Cardiac muscle cell (in vitro differentiated cells and primary cell): ENCODE data around the gene PLCB2. TPM values are rescaled to one million over a fixed set of nuclear protein-coding genes. Genes with fewer than 3 reads are reported as not detected.

Experiments used
- DNase-seq, 2 donors: peaks; one replicate each; pipeline versions ENCODE4 v3.0.0 to v3.0.0-alpha.2; 2010 to 2017; ENCODE audit warnings: low read depth in 1 of 2, low spot score in 1 of 2
- H3K27ac ChIP-seq: fragments of 200-600 bp; sonication (generic); 2 replicates; pipeline ENCODE4 v1.5.1; 2016
- H3K27me3 ChIP-seq: fragments of 200-600 bp; sonication (generic); 2 replicates; pipeline ENCODE4 v1.6.0; 2016; ENCODE audit warnings: control low read depth
- H3K36me3 ChIP-seq: fragments of 200-600 bp; sonication (generic); 2 replicates; pipeline ENCODE4 v1.5.1; 2016; ENCODE audit warnings: control low read depth
- H3K4me1 ChIP-seq: fragments of 200-600 bp; sonication (generic); 2 replicates; pipeline ENCODE4 v1.8.1; 2017; ENCODE audit warnings: low read depth, mild to moderate bottlenecking, mixed run types
- H3K4me3 ChIP-seq: fragments of 200-600 bp; sonication (generic); 2 replicates; pipeline ENCODE4 v1.5.1; 2016; ENCODE audit warnings: mild to moderate bottlenecking
- H3K9me3 ChIP-seq: fragments of 200-600 bp; sonication (generic); 2 replicates; pipeline ENCODE4 v1.5.1; 2017; ENCODE audit warnings: low read depth, mild to moderate bottlenecking, control low read depth
- polyA plus RNA-seq: library from polyadenylated mRNA; unstranded; fragments of >200 nt; fragmentation: Nextera tagmentation; extraction: Ambion mirVana; gene quantifications from 2 replicates; pipeline ENCODE4 v1.2.1, GENCODE V29; 2016
- total RNA-seq: library from RNA; depleted of rRNA; stranded (reverse); fragments of >200 nt; gene quantifications from 2 replicates; pipeline ENCODE4 v1.2.3, GENCODE V29; 2016
- TF ChIP-seq, protein P1 (sequence below): IDR thresholded peaks from 2 replicates; pipeline ENCODE4 v1.5.1; 2012; ENCODE audit warnings: low read depth, mild to moderate bottlenecking, low read length

Gene PLCB2
- total and polyA plus RNA-seq, 2 experiments from 2014 or later, result 28.3 to 41.2 TPM

GRCh38 chr15:40320931-40321371, 13.2 kb upstream of the PLCB2 start:
- H3K4me3 ChIP-seq, result no peak overlapping the region
- H3K4me1 ChIP-seq, result peaks cover 29% of the 10 kb centered on the region
- DNase-seq, result peak; percentile 76 to 77
- no peaks in the 10 kb centered on the region for H3K9me3 ChIP-seq
- TF ChIP-seq, protein P1, sequence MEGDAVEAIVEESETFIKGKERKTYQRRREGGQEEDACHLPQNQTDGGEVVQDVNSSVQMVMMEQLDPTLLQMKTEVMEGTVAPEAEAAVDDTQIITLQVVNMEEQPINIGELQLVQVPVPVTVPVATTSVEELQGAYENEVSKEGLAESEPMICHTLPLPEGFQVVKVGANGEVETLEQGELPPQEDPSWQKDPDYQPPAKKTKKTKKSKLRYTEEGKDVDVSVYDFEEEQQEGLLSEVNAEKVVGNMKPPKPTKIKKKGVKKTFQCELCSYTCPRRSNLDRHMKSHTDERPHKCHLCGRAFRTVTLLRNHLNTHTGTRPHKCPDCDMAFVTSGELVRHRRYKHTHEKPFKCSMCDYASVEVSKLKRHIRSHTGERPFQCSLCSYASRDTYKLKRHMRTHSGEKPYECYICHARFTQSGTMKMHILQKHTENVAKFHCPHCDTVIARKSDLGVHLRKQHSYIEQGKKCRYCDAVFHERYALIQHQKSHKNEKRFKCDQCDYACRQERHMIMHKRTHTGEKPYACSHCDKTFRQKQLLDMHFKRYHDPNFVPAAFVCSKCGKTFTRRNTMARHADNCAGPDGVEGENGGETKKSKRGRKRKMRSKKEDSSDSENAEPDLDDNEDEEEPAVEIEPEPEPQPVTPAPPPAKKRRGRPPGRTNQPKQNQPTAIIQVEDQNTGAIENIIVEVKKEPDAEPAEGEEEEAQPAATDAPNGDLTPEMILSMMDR, result peak; percentile 91
- H3K36me3 ChIP-seq, result no peaks in the 10 kb centered on the region
- peak overlapping the region; percentile 63 for H3K27ac ChIP-seq
- H3K27me3 ChIP-seq, result no peaks in the 10 kb centered on the region

DNA sequence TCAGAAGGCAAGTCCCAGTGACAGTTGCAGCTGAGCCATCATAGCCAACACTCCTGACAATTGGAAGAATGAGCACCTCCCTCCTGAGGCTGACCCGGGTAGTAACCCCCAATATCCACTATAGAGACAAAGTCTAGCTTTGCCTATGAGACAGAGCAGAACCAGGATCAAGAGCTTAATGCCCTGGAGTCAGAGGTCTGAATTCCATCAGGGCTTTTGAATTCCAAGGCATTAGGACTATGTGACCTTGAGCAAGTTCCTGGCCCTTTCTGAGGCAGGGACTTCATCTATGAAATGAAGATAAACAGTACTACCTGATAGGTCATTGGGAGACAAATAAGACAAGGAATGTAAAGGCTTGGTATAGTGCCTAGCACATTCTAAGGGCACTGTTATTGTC, 12.7 kb upstream of the PLCB2 start:
- H3K27me3 ChIP-seq, result no peaks in the 10 kb centered on the region
- TF ChIP-seq, protein P1, result no peak
- no peaks in the 10 kb centered on the region for H3K36me3 ChIP-seq
- DNase-seq, result no peak
- H3K4me3 ChIP-seq, result no peak overlapping the region
- peaks cover 28% of the 10 kb centered on the region for H3K4me1 ChIP-seq
- H3K9me3 ChIP-seq, result no peaks in the 10 kb centered on the region
- H3K27ac ChIP-seq, result peak overlapping the region; percentile 63

DNA sequence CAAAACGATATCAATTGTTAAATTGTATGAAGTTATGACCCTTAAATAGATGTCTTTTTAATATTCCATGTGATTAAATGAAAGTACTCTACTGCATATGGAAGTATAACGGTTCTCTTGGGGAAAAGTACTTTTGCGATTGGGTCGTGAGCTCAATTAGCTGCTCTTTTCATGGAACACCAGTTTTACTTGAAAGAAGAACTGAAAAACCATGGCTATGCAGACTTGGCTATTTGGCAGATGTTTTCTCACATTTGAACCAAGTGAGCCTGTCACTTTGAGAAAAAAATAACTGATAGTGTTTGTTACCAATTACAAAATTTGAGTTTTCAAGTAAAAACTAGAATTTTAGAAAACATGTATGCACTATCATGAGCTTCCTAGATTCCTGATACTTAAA, 9.8 kb upstream of the PLCB2 start:
- H3K27ac ChIP-seq, result no peak overlapping the region
- no peaks in the 10 kb centered on the region for H3K9me3 ChIP-seq
- DNase-seq, result no peak
- no peak overlapping the region for H3K4me3 ChIP-seq
- H3K27me3 ChIP-seq, result no peaks in the 10 kb centered on the region
- TF ChIP-seq, protein P1, result no peak
- H3K4me1 ChIP-seq, result peaks cover 38% of the 10 kb centered on the region
- H3K36me3 ChIP-seq, result no peaks in the 10 kb centered on the region

GRCh38 chr15:40316931-40317330, 9.2 kb upstream of the PLCB2 start:
- Histone ChIP-seq H3K4me1 (peaks cover 32% of the 10 kb centered on the region), H3K9me3 (no peaks in the 10 kb centered on the region), H3K4me3 (no peak overlapping the region), H3K27me3 (no peaks in the 10 kb centered on the region), H3K27ac (no peak overlapping the region), H3K36me3 (no peaks in the 10 kb centered on the region)
- no peak for DNase-seq
- TF ChIP-seq, protein P1, result no peak

DNA sequence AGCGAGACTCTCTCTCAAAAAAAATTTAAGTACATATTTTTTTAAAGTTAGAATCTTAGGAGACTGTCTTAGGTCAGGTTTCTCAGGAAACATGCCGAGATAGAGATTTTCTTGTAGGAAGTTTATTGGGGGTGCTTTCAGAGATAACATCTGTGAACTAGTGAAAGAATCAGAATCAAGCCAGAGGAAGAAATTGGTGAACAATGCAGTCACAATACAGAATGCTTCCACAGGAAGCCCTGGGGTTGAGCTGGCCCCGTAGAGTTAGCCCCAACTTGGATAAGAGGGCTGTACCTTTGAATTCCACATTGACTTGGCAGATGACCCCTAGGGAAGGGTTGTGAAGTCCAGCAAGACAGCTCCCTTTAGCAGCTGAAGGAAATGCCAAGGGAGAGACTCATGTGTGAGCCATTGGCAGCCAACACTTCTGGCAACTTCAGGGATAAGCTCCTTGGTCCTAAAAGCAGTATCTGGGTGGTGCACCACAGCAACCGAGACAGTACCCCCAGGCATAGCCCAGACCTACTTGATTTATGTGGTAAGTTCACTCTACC, 7.1 kb upstream of the PLCB2 start:
- Histone ChIP-seq H3K27me3 (peaks cover 6% of the 10 kb centered on the region), H3K36me3 (no peaks in the 10 kb centered on the region), H3K9me3 (no peaks in the 10 kb centered on the region), H3K27ac (no peak overlapping the region), H3K4me1 (peaks cover 15% of the 10 kb centered on the region), H3K4me3 (no peak overlapping the region)
- TF ChIP-seq, protein P1, result no peak
- peak in 1 of 2 donors; percentile 58 for DNase-seq
